Measurements from ENCODE around the gene GSTM1.

- TF ChIP-seq EZH2 (IDR thresholded peaks at IDR 0.05; ENCODE audit: borderline replicate concordance, low read depth, low read length, severe bottlenecking) (no peak), FOS (IDR thresholded peaks at IDR 0.05; ENCODE audit: borderline replicate concordance, insufficient read depth, low read length) (no peak), CTCF (IDR thresholded peaks at IDR 0.05; ENCODE audit: extremely low read depth in 1 of 2, insufficient read depth in 1 of 2, low read depth in 1 of 2, low read length in 2 of 2) (peak in 1 of 2 donors; percentile 12), POLR2A (IDR thresholded peaks at IDR 0.05; ENCODE audit: low read depth, low read length) (no peak), POLR2AphosphoS5 (IDR thresholded peaks at IDR 0.05; ENCODE audit: insufficient read depth, low read depth, low read length) (no peak), GATA2 (IDR thresholded peaks at IDR 0.05; ENCODE audit: insufficient read depth, insufficient read length, low read depth, low read length) (no peak), JUN (IDR thresholded peaks at IDR 0.05; ENCODE audit: borderline replicate concordance, insufficient read depth, insufficient read length, low read depth) (no peak), MAX (IDR thresholded peaks at IDR 0.05; ENCODE audit: insufficient read depth, insufficient read length) (no peak), MYC (IDR thresholded peaks at IDR 0.05; ENCODE audit: low read depth, low read length) (no peak)
Measured at GRCh38 chr1:109718495-109718894, 30.9 kb downstream of the GSTM1 start.

Data from endothelial cell of umbilical vein (primary cell).